HEK293 (cell line): ENCODE measurements around the gene OR2W1.

Experiments
- CTCF ChIA-PET: fragments of 350-600 bp; formaldehyde crosslinking; extraction: SDS; loops from one replicate; lab custom pipeline; 2021; ENCODE audit warnings: antibody characterized with exemption; lab: Yijun Ruan, JAX
- POLR2A ChIA-PET: fragments of 300-600 bp; formaldehyde crosslinking; extraction: SDS; loops from one replicate; lab custom pipeline; 2020; ENCODE audit warnings: antibody characterized with exemption, inconsistent platforms; lab: Yijun Ruan, JAX
- H3K27ac ChIP-seq: fragments of 200-500 bp; sonication (Bioruptor generic); 2 replicates; pipeline ENCODE4 v1.5.1; 2014; ENCODE audit warnings: low read depth, low read length, control low read depth, inconsistent platforms; ENCODE audit errors: extremely low read depth
- H3K36me3 ChIP-seq, 2 experiments: fragments of 200-500 bp in 1 of 2; sonication (Bioruptor generic) in 1 of 2; 1 replicate in 1 of 2; 2 replicates in 1 of 2; pipeline ENCODE4 v1.5.1; 2014 to 2017; ENCODE audit warnings: inconsistent platforms in 2 of 2, low read length in 2 of 2; ENCODE audit not compliant: control insufficient read depth in 2 of 2, insufficient read depth in 1 of 2
- H3K4me1 ChIP-seq: fragments of 200-500 bp; sonication (Bioruptor generic); 2 replicates; pipeline ENCODE4 v1.5.1; 2014; ENCODE audit warnings: mild to moderate bottlenecking, low read length, inconsistent platforms; ENCODE audit not compliant: control insufficient read depth, insufficient read depth
- H3K4me3 ChIP-seq: 2 replicates; pipeline ENCODE4 v1.5.1; 2011; ENCODE audit warnings: low read depth, mild to moderate bottlenecking, control low read depth, low read length, moderate library complexity
- H3K9me3 ChIP-seq: fragments of 200-500 bp; sonication (Bioruptor generic); 2 replicates; pipeline ENCODE4 v1.5.1; 2014; ENCODE audit warnings: low read depth, low read length, inconsistent platforms; ENCODE audit not compliant: control insufficient read depth, insufficient read depth
- FEZF1 ChIP-seq: fragments of 450-650 bp; formaldehyde crosslinking; IDR thresholded peaks from 2 replicates; pipeline ENCODE4 v1.5.1; 2016; ENCODE audit warnings: missing biosample characterization, missing genetic modification characterization
- KLF8 ChIP-seq: fragments of 450-650 bp; formaldehyde crosslinking; IDR thresholded peaks from 2 replicates; pipeline ENCODE4 v1.5.1; 2016; ENCODE audit warnings: missing biosample characterization, missing genetic modification characterization
- SETDB1 ChIP-seq: IDR thresholded peaks from one replicate; pipeline ENCODE4 v1.6.1; 2017; ENCODE audit warnings: mild to moderate bottlenecking, low read length, moderate library complexity, mixed read lengths; ENCODE audit not compliant: insufficient read length
- YY2 ChIP-seq: fragments of 450-650 bp; formaldehyde crosslinking; IDR thresholded peaks from 2 replicates; pipeline ENCODE4 v1.5.1; 2016; ENCODE audit warnings: missing biosample characterization, missing genetic modification characterization
- ZNF174 ChIP-seq: fragments of 450-650 bp; formaldehyde crosslinking; IDR thresholded peaks from 2 replicates; pipeline ENCODE4 v1.5.0; 2017; ENCODE audit warnings: missing biosample characterization, mild to moderate bottlenecking, missing genetic modification characterization
- ZNF416 ChIP-seq: fragments of 450-650 bp; formaldehyde crosslinking; IDR thresholded peaks from 2 replicates; pipeline ENCODE4 v1.5.1; 2016; ENCODE audit warnings: missing biosample characterization, missing genetic modification characterization
- ZNF580 ChIP-seq: fragments of 450-650 bp; formaldehyde crosslinking; IDR thresholded peaks from 2 replicates; pipeline ENCODE4 v1.5.1; 2016; ENCODE audit warnings: missing biosample characterization, missing genetic modification characterization
- ZNF654 ChIP-seq: fragments of 450-650 bp; formaldehyde crosslinking; IDR thresholded peaks from 2 replicates; pipeline ENCODE4 v1.5.1; 2016; ENCODE audit warnings: low read depth, missing biosample characterization, missing genetic modification characterization

The OR2W1 gene

GRCh38 chr6:28995093-28995650, 49.8 kb downstream of the OR2W1 start:
- peaks cover 0 to 6% of the 10 kb centered on the region in 2 experiments; a peak in 1 of 3 replicates for H3K36me3 ChIP-seq
- no peaks in the 10 kb centered on the region for H3K4me1 ChIP-seq
- ChIA-PET CTCF (interaction anchor here (0.6 to 1.4 kb wide), 2 partner anchors 10 to 218 kb away, joined by 3 to 4 read pairs; no protein-coding TSS in a partner anchor), POLR2A (no interaction called here)
- TF ChIP-seq ZNF174 (tag by site-specific recombination) = no peak
- TF ChIP-seq ZNF416 (tag by site-specific recombination) = no peak
- no peak for TF ChIP-seq ZNF654 (tag by site-specific recombination)
- no peak for TF ChIP-seq YY2 (tag by site-specific recombination)
- TF ChIP-seq ZNF580 (tag by site-specific recombination) = no peak
- TF ChIP-seq SETDB1 = peak; percentile 73
- TF ChIP-seq FEZF1 (tag by site-specific recombination) = no peak
- TF ChIP-seq KLF8 (tag by site-specific recombination) = no peak
- no peak overlapping the region for H3K27ac ChIP-seq
- no peaks in the 10 kb centered on the region for H3K9me3 ChIP-seq
- no peak overlapping the region for H3K4me3 ChIP-seq
